ENCODE data around the gene ZMPSTE24. TPM values are rescaled to one million over a fixed set of nuclear protein-coding genes. Genes with fewer than 3 reads are reported as not detected.

ZMPSTE24 gene
- total RNA-seq, 2 experiments from 2014 or later, result 20.6 to 21.2 TPM

GRCh38 chr1:40244138-40244744, 13.8 kb upstream of the ZMPSTE24 start:
- ATAC-seq (ENCODE audit: low read depth) (no peak), DNase-seq (no peak)
- POLR2A ChIA-PET, result interaction anchor here (1.6 kb wide), 1 partner anchor 14 kb away, joined by 3 read pairs; the partner anchor contains the start of gene ZMPSTE24
- Mint-ChIP-seq H3K36me3 (peaks cover 9% of the 10 kb centered on the region), H3K27me3 (no peaks in the 10 kb centered on the region), H3K4me1 (peaks cover 17% of the 10 kb centered on the region), H3K9me3 (no peaks in the 10 kb centered on the region), H3K27ac (no peak overlapping the region), H3K4me3 (no peak overlapping the region)

- no peak overlapping the region for H3K4me3 Mint-ChIP-seq
- peaks cover 3% of the 10 kb centered on the region for H3K36me3 Mint-ChIP-seq
- POLR2A ChIA-PET, result interaction anchor here (1.6 kb wide), 1 partner anchor 12 kb away, joined by 3 read pairs; the partner anchor contains the start of gene ZMPSTE24
- no peak overlapping the region for H3K27ac Mint-ChIP-seq
- no peaks in the 10 kb centered on the region for H3K27me3 Mint-ChIP-seq
- no peak for DNase-seq
- no peak for ATAC-seq (ENCODE audit: low read depth)
- H3K4me1 Mint-ChIP-seq, result peaks cover 20% of the 10 kb centered on the region
- H3K9me3 Mint-ChIP-seq, result no peaks in the 10 kb centered on the region
Measured at GRCh38 chr1:40245686-40246085, 12.3 kb upstream of the ZMPSTE24 start.

GRCh38 chr1:40247655-40248054, 10.4 kb upstream of the ZMPSTE24 start, which contains the start of gene TMCO2:
TSS of gene TMCO2 (plus strand) at chr1:40247937. CDS start at chr1:40247994, 57 bp downstream.
- Mint-ChIP-seq H3K27me3 (no peaks in the 10 kb centered on the region), H3K4me3 (no peak within 1 kb of the TSS), H3K9me3 (no peaks in the 10 kb centered on the region), H3K4me1 (peaks cover 18% of the 10 kb centered on the region), H3K36me3 (no peaks in the 10 kb centered on the region), H3K27ac (no peak within 1 kb of the TSS)
- ATAC-seq (ENCODE audit: low read depth) (no peak), DNase-seq (no peak)
- POLR2A ChIA-PET, result interaction anchor here (2.0 kb wide), 1 partner anchor 10 kb away, joined by 6 read pairs; the partner anchor contains the start of gene ZMPSTE24

- no peaks in the 10 kb centered on the region for H3K9me3 Mint-ChIP-seq
- H3K27ac Mint-ChIP-seq, result no peak overlapping the region
- H3K27me3 Mint-ChIP-seq, result no peaks in the 10 kb centered on the region
- peaks cover 18% of the 10 kb centered on the region for H3K4me1 Mint-ChIP-seq
- no peaks in the 10 kb centered on the region for H3K36me3 Mint-ChIP-seq
- no peak for ATAC-seq (ENCODE audit: low read depth)
- DNase-seq, result no peak
- POLR2A ChIA-PET, result interaction anchor here (2.0 kb wide), 1 partner anchor 9 kb away, joined by 6 read pairs; the partner anchor contains the start of gene ZMPSTE24
- no peak overlapping the region for H3K4me3 Mint-ChIP-seq
Measured at GRCh38 chr1:40248412-40248811, 9.6 kb upstream of the ZMPSTE24 start.

GRCh38 chr1:40251456-40251855, 6.6 kb upstream of the ZMPSTE24 start:
- H3K36me3 Mint-ChIP-seq, result peaks cover 9% of the 10 kb centered on the region
- POLR2A ChIA-PET, result interaction anchor here (1.7 kb wide), 1 partner anchor 16 kb away, joined by 3 read pairs; no protein-coding TSS in a partner anchor
- H3K4me1 Mint-ChIP-seq, result peaks cover 21% of the 10 kb centered on the region
- H3K9me3 Mint-ChIP-seq, result no peaks in the 10 kb centered on the region
- DNase-seq (no peak), ATAC-seq (ENCODE audit: low read depth) (no peak)
- H3K4me3 Mint-ChIP-seq, result peak overlapping the region; percentile 31
- peak overlapping the region; percentile 84 for H3K27ac Mint-ChIP-seq
- H3K27me3 Mint-ChIP-seq, result no peaks in the 10 kb centered on the region

- Mint-ChIP-seq H3K27ac (no peak overlapping the region), H3K27me3 (no peaks in the 10 kb centered on the region), H3K36me3 (peaks cover 9% of the 10 kb centered on the region), H3K4me1 (peaks cover 26% of the 10 kb centered on the region), H3K4me3 (no peak overlapping the region), H3K9me3 (no peaks in the 10 kb centered on the region)
- no peak for ATAC-seq (ENCODE audit: low read depth)
- POLR2A ChIA-PET, result no interaction called here
- no peak for DNase-seq
Measured at GRCh38 chr1:40252601-40253000, 5.4 kb upstream of the ZMPSTE24 start.

GRCh38 chr1:40255231-40255630, 2.8 kb upstream of the ZMPSTE24 start:
- Mint-ChIP-seq H3K4me3 (no peak overlapping the region), H3K4me1 (peaks cover 32% of the 10 kb centered on the region), H3K27me3 (no peaks in the 10 kb centered on the region), H3K36me3 (peaks cover 18% of the 10 kb centered on the region), H3K27ac (no peak overlapping the region), H3K9me3 (no peaks in the 10 kb centered on the region)
- no peak for DNase-seq
- no peak for ATAC-seq (ENCODE audit: low read depth)
- POLR2A ChIA-PET, result interaction anchor here (1.6 kb wide), 1 partner anchor 125 kb away, joined by 3 read pairs; no protein-coding TSS in a partner anchor

- peaks cover 22% of the 10 kb centered on the region for H3K4me1 Mint-ChIP-seq
- peaks cover 27% of the 10 kb centered on the region for H3K36me3 Mint-ChIP-seq
- DNase-seq, result no peak
- ATAC-seq (ENCODE audit: low read depth), result no peak
- H3K27me3 Mint-ChIP-seq, result no peaks in the 10 kb centered on the region
- peak overlapping the region; percentile 99 for H3K27ac Mint-ChIP-seq
- peak overlapping the region; percentile 94 for H3K4me3 Mint-ChIP-seq
- POLR2A ChIA-PET, result interaction anchor here (0.6 to 2.7 kb wide), 6 partner anchors 15 to 124 kb away, joined by 3 to 29 read pairs (median 3); partner anchors contain the start of gene RLF
- no peaks in the 10 kb centered on the region for H3K9me3 Mint-ChIP-seq
Measured at GRCh38 chr1:40256401-40257084, 1.5 kb upstream of the ZMPSTE24 start.

GRCh38 chr1:40257313-40257687, 736 bp upstream of the ZMPSTE24 start:
- Mint-ChIP-seq H3K4me1 (peaks cover 19% of the 10 kb centered on the region), H3K27me3 (no peaks in the 10 kb centered on the region), H3K27ac (peak overlapping the region; percentile 99), H3K36me3 (peaks cover 33% of the 10 kb centered on the region), H3K9me3 (no peaks in the 10 kb centered on the region), H3K4me3 (peak overlapping the region; percentile 94)
- ATAC-seq (ENCODE audit: low read depth), result no peak
- no peak for DNase-seq
- POLR2A ChIA-PET, result interaction anchor here (0.6 to 2.7 kb wide), 14 partner anchors 9 to 360 kb away, joined by 3 to 29 read pairs (median 4); partner anchors contain the start of genes CAP1, RLF and TMCO2

- H3K27ac Mint-ChIP-seq, result peak overlapping the region; percentile 99
- ATAC-seq (ENCODE audit: low read depth) (no peak), DNase-seq (no peak)
- no peaks in the 10 kb centered on the region for H3K9me3 Mint-ChIP-seq
- peaks cover 27% of the 10 kb centered on the region for H3K4me1 Mint-ChIP-seq
- no peaks in the 10 kb centered on the region for H3K27me3 Mint-ChIP-seq
- POLR2A ChIA-PET, result interaction anchor here (0.7 to 2.7 kb wide), 9 partner anchors 11 to 218 kb away, joined by 3 to 29 read pairs (median 5); partner anchors contain the start of genes CAP1, RLF and TMCO2
- H3K36me3 Mint-ChIP-seq, result peaks cover 42% of the 10 kb centered on the region
- H3K4me3 Mint-ChIP-seq, result peak overlapping the region; percentile 94
Measured at GRCh38 chr1:40258445-40258769, 371 bp downstream of the ZMPSTE24 start.

GRCh38 chr1:40264354-40264781, 6.3 kb downstream of the ZMPSTE24 start:
- POLR2A ChIA-PET, result interaction anchor here (0.7 to 1.2 kb wide), 2 partner anchors 63 to 103 kb away, joined by 3 read pairs; partner anchors contain the start of gene RLF
- H3K27me3 Mint-ChIP-seq, result no peaks in the 10 kb centered on the region
- H3K4me1 Mint-ChIP-seq, result peaks cover 24% of the 10 kb centered on the region
- ATAC-seq (ENCODE audit: low read depth), result no peak
- no peak for DNase-seq
- H3K36me3 Mint-ChIP-seq, result peaks cover 39% of the 10 kb centered on the region
- no peak overlapping the region for H3K27ac Mint-ChIP-seq
- no peaks in the 10 kb centered on the region for H3K9me3 Mint-ChIP-seq
- no peak overlapping the region for H3K4me3 Mint-ChIP-seq

- ATAC-seq (ENCODE audit: low read depth), result no peak
- peaks cover 34% of the 10 kb centered on the region for H3K36me3 Mint-ChIP-seq
- H3K27me3 Mint-ChIP-seq, result no peaks in the 10 kb centered on the region
- no peak overlapping the region for H3K27ac Mint-ChIP-seq
- peaks cover 18% of the 10 kb centered on the region for H3K4me1 Mint-ChIP-seq
- POLR2A ChIA-PET, result no interaction called here
- H3K9me3 Mint-ChIP-seq, result no peaks in the 10 kb centered on the region
- no peak overlapping the region for H3K4me3 Mint-ChIP-seq
- no peak for DNase-seq
Measured at GRCh38 chr1:40265298-40265697, 7.3 kb downstream of the ZMPSTE24 start.

GRCh38 chr1:40265919-40266318, 7.9 kb downstream of the ZMPSTE24 start:
- ATAC-seq (ENCODE audit: low read depth) (no peak), DNase-seq (no peak)
- H3K9me3 Mint-ChIP-seq, result no peaks in the 10 kb centered on the region
- H3K27me3 Mint-ChIP-seq, result no peaks in the 10 kb centered on the region
- no peak overlapping the region for H3K27ac Mint-ChIP-seq
- no peak overlapping the region for H3K4me3 Mint-ChIP-seq
- H3K4me1 Mint-ChIP-seq, result peaks cover 16% of the 10 kb centered on the region
- H3K36me3 Mint-ChIP-seq, result peaks cover 35% of the 10 kb centered on the region
- POLR2A ChIA-PET, result interaction anchor here (0.9 kb wide), 1 partner anchor 25 kb away, joined by 3 read pairs; no protein-coding TSS in a partner anchor

Measured in activated naive CD8-positive, alpha-beta T cell treated with anti-CD3 and anti-CD28 coated beads, Interleukin-2, amount 10 ng/mL, durations not matched to agents 7 days and 5 days (primary cell).